HepG2 (cell line): ENCODE measurements around the gene SERPINI1.

Source experiments
- EP300 ChIP-seq, 3 experiments: sonication (generic) in 1 of 3; formaldehyde crosslinking in 1 of 3; IDR thresholded peaks; 2 replicates each; pipeline versions ENCODE4 v1.5.1 to v1.6.1; 2011 to 2020; ENCODE audit warnings: low read depth in 2 of 3, low read length in 2 of 3, borderline replicate concordance in 1 of 3, improper control_type of control experiment in 1 of 3, mild to moderate bottlenecking in 1 of 3, missing genetic modification reagents in 1 of 3, moderate library complexity in 1 of 3
- JUND ChIP-seq: sonication (generic); formaldehyde crosslinking; IDR thresholded peaks from 2 replicates; pipeline ENCODE4 v1.8.0; 2022; ENCODE audit warnings: mild to moderate bottlenecking, missing genetic modification reagents
- KDM5A ChIP-seq: fragments of 200-600 bp; sonication (generic); IDR thresholded peaks from 2 replicates; pipeline ENCODE4 v1.7.0; 2018; ENCODE audit warnings: antibody characterized with exemption, mild to moderate bottlenecking, low read length, borderline replicate concordance
- MAFK ChIP-seq, 2 experiments: IDR thresholded peaks in 1 of 2; conservative IDR thresholded peaks in 1 of 2; 2 replicates each; pipeline ENCODE4 v1.6.1; 2011; ENCODE audit warnings: improper control_type of control experiment in 2 of 2, low read length in 2 of 2
- YY1 ChIP-seq: IDR thresholded peaks from 2 replicates; pipeline ENCODE4 v1.6.1; 2011; ENCODE audit warnings: low read length, low read depth, moderate library complexity, mild to moderate bottlenecking; ENCODE audit not compliant: insufficient read depth, insufficient replicate concordance
- ZNF460 ChIP-seq: sonication (generic); formaldehyde crosslinking; IDR thresholded peaks from 2 replicates; pipeline ENCODE4 v1.5.1; 2020; ENCODE audit warnings: missing genetic modification reagents, mild to moderate bottlenecking, borderline replicate concordance
- TF ChIP-seq, protein P1 (sequence below): sonication (generic); formaldehyde crosslinking; IDR thresholded peaks from 2 replicates; pipeline ENCODE4 v1.4.0; 2020; ENCODE audit warnings: missing genetic modification reagents, mild to moderate bottlenecking, borderline replicate concordance

GRCh38 chr3:167736997-167737396 lies 1.5 kb downstream of the SERPINI1 start:
- TF ChIP-seq YY1 (no peak), KDM5A (no peak), ZNF460 (CRISPR knock-in tag) (no peak), MAFK (conservative IDR thresholded peaks at IDR 0.05 in 1 of 2, IDR thresholded peaks at IDR 0.05 in 1 of 2; ENCODE audit: low read length in 2 of 2) (no peak), JUND (CRISPR knock-in tag) (no peak), EP300 (IDR thresholded peaks at IDR 0.05; ENCODE audit: low read depth in 2 of 2, low read length in 2 of 2) (no peak), EP300 (CRISPR knock-in tag; IDR thresholded peaks at IDR 0.05; ENCODE audit: borderline replicate concordance) (no peak)
- TF ChIP-seq, protein P1, sequence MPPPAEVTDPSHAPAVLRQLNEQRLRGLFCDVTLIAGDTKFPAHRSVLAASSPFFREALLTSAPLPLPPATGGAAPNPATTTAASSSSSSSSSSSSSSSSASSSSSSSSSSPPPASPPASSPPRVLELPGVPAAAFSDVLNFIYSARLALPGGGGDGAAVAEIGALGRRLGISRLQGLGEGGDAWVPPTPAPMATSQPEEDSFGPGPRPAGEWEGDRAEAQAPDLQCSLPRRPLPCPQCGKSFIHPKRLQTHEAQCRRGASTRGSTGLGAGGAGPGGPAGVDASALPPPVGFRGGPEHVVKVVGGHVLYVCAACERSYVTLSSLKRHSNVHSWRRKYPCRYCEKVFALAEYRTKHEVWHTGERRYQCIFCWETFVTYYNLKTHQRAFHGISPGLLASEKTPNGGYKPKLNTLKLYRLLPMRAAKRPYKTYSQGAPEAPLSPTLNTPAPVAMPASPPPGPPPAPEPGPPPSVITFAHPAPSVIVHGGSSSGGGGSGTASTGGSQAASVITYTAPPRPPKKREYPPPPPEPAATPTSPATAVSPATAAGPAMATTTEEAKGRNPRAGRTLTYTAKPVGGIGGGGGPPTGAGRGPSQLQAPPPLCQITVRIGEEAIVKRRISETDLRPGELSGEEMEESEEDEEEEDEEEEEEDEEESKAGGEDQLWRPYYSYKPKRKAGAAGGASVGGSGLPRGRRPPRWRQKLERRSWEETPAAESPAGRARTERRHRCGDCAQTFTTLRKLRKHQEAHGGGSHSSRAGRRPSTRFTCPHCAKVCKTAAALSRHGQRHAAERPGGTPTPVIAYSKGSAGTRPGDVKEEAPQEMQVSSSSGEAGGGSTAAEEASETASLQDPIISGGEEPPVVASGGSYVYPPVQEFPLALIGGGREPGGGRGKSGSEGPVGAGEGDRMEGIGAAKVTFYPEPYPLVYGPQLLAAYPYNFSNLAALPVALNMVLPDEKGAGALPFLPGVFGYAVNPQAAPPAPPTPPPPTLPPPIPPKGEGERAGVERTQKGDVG (CRISPR knock-in tag), result no peak
